SU-DHL-6 (cell line): ENCODE results near the gene PTGER1.

Experiments used
- EZH2phosphoT487 ChIP-seq: fragments of 200-600 bp; sonication (generic), shearing (Covaris generic); conservative IDR thresholded peaks from 2 replicates; pipeline ENCODE4 v1.6.1; 2018; ENCODE audit warnings: mild to moderate bottlenecking, antibody characterized with exemption, low read length, moderate library complexity, mixed read lengths
- TF ChIP-seq, protein P1 (sequence below): fragments of 200-600 bp; sonication (generic); IDR thresholded peaks from one replicate; pipeline ENCODE4 v1.5.1; 2017; ENCODE audit warnings: antibody characterized with exemption, mild to moderate bottlenecking, low read length, moderate library complexity; ENCODE audit not compliant: insufficient read depth, poor library complexity, severe bottlenecking

DNA sequence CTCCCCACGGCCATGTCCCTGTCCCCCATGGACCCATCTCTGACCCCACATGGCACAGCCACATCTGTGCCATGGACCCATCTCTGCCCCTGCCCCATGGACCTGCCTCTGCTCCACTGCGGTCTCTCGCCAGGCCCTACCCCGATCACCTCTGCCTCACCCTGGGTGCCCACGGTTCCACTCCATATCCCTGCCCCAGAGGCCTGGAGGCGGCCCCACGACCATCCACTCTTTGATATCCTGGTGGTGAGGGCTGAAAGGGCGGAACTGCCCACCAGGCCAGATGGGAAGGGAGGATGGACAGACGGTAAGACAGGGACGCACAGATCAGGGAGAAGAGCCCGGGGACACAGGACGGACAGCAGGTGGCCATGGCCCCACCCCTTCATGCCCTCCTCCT, 327 bp downstream of the PTGER1 start:
- TF ChIP-seq, protein P1, sequence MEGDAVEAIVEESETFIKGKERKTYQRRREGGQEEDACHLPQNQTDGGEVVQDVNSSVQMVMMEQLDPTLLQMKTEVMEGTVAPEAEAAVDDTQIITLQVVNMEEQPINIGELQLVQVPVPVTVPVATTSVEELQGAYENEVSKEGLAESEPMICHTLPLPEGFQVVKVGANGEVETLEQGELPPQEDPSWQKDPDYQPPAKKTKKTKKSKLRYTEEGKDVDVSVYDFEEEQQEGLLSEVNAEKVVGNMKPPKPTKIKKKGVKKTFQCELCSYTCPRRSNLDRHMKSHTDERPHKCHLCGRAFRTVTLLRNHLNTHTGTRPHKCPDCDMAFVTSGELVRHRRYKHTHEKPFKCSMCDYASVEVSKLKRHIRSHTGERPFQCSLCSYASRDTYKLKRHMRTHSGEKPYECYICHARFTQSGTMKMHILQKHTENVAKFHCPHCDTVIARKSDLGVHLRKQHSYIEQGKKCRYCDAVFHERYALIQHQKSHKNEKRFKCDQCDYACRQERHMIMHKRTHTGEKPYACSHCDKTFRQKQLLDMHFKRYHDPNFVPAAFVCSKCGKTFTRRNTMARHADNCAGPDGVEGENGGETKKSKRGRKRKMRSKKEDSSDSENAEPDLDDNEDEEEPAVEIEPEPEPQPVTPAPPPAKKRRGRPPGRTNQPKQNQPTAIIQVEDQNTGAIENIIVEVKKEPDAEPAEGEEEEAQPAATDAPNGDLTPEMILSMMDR = no peak
- no peak for TF ChIP-seq EZH2phosphoT487
